HG03280 (cell line): ENCODE measurements around the gene COL24A1.
A peak's percentile ranks its signal among the peaks of the same experiment; 100 is the strongest.
"Not testable (repeated sequence)": the region's sequence is repeated elsewhere in the genome, so short reads cannot be mapped to it uniquely, and the experiment has no call there.

Experiments used
- ATAC-seq: cut with Tn5 transposase; IDR thresholded peaks from one replicate; pipeline ENCODE4 v1.9.1; 2021; ENCODE audit warnings: mild to moderate bottlenecking, moderate library complexity; ENCODE audit not compliant: unreplicated experiment

The COL24A1 gene

DNA sequence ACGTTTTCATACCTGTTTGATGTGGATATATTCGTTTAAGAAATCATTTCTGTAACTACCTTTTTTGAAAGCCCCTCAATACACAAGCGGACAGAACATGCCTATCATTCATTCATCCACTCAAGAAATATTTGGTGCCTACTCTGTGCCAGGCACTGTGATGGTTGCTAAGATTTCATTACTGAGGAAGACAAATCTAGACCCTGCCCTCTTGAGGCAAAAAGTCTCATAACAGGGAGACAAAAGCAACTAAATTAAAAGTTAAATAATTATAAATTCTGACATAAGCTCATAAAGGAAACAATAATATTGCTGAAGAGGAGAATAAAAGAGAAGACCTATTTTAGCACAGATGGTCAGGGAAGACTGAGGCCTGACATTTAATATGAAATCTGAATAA lies 244.8 kb downstream of the COL24A1 start:
- ATAC-seq: no peak

DNA sequence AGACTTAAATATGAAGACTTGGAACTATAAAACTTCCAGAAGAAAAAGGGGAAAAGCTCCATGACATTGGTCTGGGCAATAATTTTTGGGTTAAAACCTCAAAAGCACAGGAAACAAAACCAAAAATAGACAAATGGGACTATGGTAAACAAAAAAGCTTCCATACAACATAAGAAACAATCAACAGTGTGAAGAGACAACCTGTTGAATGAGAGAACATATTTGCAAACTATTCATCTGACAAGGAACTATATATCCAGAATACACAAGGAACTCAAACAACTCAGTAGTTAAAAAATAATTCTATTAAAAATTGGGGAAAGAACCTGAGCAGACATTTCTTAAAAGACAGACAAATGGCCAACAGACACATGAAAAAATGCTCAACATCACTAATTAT lies 255.7 kb downstream of the COL24A1 start:
- no peak for ATAC-seq

DNA sequence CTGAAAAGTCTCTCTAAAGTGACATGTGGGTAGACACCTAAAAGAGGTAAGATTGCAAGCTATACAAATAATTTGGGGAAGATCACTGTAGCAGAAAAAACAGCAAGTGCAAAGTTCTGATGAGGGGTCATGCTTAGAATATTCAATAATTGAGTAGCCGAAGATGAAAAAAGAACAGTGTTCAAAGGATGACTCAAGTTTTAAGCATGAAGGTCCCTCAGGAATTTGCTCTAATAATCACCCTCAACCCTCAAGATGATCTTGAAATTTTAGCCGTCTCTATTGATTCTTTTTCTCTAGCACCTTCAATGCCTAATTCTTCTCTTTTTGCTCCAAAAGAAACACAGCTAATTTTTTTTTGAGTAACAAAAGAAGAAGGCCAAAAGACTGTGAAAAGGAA lies 257.7 kb downstream of the COL24A1 start:
- no peak for ATAC-seq

GRCh38 chr1:85894651-85895050 lies 261.9 kb downstream of the COL24A1 start:
- ATAC-seq: peak; percentile 68

GRCh38 chr1:85892366-85892765 lies 264.2 kb downstream of the COL24A1 start:
- ATAC-seq: no peak

GRCh38 chr1:85889870-85890269 lies 266.7 kb downstream of the COL24A1 start:
- no peak for ATAC-seq

DNA sequence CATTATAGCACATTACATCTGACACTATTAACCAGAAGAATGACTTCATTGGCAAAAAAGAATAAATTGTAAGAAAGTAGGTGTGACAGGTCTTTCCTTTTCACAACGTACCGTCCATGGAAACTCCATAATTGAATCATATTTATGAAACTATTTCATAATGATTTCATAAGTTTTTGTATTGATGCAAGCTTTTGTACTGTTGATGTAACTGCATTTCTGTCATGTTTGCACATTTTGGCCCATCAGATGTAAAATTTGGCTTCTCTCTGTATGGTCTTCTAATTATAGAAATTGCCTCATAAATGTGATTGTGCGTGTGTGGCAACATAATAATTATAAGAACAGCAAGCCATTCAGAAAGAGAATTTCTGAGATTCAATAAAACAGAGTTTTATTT lies 267.7 kb downstream of the COL24A1 start:
- no peak for ATAC-seq

DNA sequence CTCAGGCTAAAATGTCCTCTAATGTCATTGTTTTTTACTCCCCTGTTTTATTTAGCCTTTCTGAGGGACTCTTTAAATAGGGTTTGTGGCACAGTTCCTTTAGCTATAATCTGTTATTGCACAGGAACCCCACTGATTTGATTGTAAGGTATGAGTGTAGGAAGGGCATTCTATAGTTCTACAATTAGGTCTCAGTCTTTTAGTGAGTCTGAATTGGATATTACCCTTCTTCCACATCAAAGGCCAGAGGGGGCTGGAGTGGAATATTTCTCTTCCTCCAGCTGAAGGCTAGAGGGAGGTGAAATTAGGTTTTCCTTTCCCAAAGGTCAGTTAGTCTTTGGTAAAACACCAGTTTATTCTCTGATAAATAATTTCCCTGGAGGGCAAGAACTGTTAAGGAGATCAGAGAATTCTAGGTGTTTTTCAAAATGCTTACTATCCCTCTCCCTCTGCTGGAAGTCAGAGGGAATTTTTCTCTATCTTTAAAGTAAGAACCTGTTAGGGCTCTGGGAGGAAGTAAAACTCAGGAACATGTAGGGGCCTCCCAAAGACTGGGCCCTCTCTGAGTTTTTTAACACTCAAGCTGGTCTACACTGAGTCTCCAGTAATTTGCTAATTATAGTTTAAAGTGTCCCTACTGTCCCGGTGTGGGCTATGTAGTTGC lies 272.1 kb downstream of the COL24A1 start:
- no peak for ATAC-seq

DNA sequence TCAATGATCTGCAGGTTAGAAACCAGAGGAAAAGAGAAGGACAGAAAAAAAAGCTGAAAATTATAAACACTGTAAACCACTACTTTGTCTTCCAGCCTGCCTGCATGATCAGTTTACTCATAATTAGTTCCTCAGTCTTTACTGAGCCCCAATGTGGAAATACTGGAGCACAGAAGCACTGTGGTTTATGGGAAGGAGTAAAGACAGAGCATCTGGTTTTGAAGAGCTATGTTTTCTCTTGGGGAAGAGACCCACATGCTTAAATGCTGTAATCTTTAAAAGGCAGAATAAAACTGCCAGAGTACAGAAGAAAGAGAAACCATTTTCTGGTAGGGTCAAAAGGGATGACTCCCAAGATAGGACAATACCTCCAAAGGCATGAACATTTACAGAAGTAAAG lies 289.4 kb downstream of the COL24A1 start:
- ATAC-seq: no peak

- ATAC-seq: no peak
Measured at GRCh38 chr1:85865213-85865612, 291.4 kb downstream of the COL24A1 start.

DNA sequence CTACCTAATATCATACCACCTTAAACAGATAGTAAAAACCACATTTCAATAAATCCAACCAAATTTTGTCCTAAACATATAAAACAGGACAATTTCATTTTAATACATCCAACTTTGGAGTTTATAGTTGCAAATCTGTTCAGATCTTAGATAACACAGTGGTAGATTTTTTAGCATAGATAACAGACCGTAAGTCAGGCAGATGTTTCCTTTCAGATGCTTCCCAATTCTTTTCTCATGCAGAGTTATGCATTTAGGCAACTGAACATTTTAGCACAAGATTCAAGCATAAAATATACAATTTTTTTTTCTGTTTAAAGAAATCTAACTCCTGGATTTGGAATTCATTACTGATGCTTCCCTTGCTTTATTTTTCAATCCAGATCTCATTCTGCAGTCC lies 291.8 kb downstream of the COL24A1 start:
- no peak for ATAC-seq

GRCh38 chr1:85863639-85864038 lies 292.9 kb downstream of the COL24A1 start:
- not testable (repeated sequence) for ATAC-seq

- ATAC-seq: no peak
Measured at GRCh38 chr1:85862456-85862855, 294.1 kb downstream of the COL24A1 start.

DNA sequence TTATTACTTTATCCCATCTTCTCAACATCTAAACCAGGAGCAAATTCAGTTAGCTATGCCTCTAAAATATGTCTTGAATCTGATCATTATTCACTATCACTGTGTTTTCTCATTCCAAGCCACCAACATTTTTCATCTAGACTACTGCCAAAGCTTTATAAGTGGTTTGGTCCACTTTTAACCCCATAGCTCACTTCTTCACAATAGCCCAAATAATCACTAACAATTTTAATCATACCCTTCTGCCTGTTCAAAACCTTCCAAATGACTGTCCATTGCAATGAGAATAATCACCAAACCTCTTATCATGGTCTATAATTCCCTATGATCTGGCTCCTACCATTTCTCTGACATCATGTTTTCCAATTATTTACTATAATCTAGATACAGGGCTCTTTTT lies 298.6 kb downstream of the COL24A1 start:
- no peak for ATAC-seq

DNA sequence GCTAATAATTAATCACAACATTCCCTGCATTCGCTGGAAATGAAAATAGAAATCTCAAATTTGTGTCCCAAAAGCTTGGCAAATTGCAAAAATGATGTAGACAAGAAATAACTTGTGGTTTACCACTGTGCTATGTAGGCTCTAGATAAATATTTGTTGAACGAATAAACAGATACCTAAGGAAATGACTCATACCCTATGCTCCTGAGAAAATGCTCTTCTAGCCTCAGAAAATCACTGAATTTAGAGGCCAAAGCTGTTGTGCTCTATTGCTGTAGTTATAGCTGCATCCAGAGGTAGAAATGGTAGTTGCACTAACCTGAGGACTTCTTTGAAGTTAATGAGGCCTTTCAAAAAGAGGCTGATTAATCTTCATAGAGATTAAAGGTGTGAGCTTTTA lies 306.3 kb downstream of the COL24A1 start:
- no peak for ATAC-seq

GRCh38 chr1:85849660-85850059 lies 306.9 kb downstream of the COL24A1 start:
- ATAC-seq: no peak

DNA sequence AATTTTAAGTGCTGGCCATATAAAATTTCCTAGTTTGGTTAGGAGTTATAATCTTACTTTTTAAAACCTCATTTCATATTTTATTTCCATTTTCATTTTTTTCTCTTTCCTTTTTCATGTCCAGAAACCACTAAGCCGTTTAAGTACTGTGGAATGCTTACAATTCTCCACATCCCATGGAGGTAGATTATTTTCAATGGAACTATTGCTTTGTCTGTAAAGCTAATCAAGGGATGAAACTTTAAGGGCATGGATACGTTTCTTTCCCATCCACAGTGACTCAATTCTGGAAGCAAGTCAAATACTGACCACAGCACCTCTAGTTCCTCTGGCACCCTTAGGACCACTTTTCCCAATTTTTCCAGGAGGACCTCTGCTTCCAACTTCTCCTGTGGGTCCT lies 309.2 kb downstream of the COL24A1 start:
- ATAC-seq: no peak

DNA sequence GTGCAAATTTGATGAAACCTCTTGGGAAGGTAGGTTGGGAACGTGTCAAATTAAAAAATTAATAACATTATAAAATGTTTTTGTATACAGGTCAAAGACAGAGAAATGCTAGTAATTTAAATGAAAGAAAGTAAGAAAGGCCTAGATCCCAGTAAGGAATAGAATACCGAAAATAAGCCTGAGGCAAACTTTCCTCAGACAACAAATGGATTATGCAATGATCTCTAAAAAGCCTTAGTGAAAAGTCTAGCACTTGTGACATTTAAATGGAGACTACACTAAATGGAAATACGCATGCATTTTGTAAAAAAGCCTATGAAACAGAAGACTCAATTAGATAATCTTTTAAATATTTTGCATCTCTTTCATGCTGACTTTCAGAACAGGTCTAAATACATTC lies 309.9 kb downstream of the COL24A1 start:
- ATAC-seq: no peak

DNA sequence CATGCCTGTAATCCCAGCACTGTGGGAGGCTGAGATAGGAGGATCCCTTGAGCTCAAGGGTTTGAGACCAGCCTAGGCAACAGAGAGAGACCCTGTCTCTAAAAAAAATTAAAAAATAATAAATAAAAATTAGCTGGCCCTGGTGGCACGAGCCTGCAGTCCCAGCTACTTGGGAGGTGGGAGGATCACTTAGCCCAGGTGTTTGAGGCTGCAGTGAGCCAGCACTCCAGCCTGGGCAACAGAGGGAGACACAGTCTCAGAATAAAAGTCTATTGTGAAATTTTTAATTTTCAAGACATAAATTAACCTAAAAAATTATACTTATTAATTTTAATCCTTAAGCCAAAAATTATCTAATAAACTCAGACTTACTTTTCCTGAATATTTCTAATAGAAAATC lies 317.1 kb downstream of the COL24A1 start:
- ATAC-seq: no peak

DNA sequence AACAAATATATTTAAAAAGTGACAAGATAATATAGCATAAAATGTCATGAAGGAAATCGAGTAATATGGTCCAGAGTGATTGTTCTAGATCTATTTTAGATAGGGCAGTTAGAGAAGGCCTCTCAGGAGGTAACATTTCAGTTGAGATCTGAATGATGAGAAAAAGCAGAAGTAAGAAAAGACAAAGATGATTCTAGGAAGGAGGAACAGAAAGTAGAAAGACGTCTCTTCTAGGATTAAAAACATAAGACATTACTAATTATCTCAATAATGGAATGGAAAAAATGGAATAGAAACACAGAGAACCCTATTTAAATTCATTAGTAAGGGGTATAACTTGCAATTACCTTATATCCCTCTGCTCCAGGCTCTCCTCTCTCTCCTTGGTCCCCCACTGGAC lies 318.3 kb downstream of the COL24A1 start:
- ATAC-seq: peak; percentile 92

DNA sequence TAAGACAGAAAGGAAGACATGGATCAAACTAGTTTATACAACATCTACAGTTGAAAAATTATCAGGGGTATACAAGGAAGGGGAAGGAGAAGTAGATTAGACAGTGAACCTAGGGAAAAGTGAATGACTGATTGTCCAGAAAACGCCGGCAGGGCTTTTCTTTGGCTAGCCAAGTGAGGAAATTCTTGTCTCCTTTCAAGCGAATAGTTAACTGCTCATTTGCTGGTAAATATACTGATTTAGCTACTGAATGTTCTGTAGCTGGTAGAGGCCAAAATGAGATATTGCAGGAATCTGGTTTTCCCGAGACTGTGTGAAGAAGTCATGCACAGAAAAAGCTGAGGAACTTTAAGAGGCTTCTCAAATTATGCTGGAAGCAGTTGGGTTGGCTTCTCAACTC lies 319.8 kb downstream of the COL24A1 start:
- no peak for ATAC-seq

DNA sequence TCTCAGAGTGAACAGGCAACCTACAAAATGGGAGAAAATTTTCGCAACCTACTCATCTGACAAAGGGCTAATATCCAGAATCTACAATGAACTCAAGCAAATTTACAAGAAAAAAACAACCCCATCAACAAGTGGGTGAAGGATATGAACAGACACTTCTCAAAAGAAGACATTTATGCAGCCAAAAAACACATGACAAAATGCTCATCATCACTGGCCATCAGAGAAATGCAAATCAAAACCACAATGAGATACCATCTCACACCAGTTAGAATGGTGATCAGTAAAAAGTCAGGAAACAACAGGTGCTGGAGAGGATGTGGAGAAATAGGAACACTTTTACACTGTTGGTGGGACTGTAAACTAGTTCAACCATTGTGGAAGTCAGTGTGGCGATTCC lies 323.4 kb downstream of the COL24A1 start:
- not testable (repeated sequence) for ATAC-seq

DNA sequence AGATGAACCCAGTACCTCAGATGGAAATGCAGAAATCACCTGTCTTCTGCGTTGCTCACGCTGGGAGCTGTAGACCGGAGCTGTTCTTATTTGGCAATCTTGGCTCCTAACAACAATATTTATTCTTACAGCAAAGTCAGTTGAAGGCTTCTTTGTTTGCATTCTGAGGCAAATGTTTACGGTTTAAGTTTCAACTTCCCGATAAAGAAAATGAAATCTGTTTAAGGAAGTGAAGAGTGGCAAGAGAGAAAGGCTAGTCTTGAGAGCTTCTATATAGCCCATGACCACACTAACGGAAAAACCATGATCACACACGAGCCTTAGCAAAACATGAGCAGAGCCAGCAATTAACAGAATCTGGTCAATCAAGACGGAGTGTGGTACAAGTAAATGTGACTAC lies 325.7 kb downstream of the COL24A1 start:
- no peak for ATAC-seq
